DND-41 (cell line): ENCODE measurements around the gene HERC6.
"Not testable (repeated sequence)": the region's sequence is repeated elsewhere in the genome, so short reads cannot be mapped to it uniquely, and the experiment has no call there.

ENCODE experiments used
- ATAC-seq: fragments of 200-7000 bp; cut with Tn5 transposase; 3 replicates; pipeline ENCODE4 v1.9.1; 2021; ENCODE audit warnings: low read depth; ENCODE audit not compliant: insufficient read depth
- DNase-seq: peaks from one replicate; pipeline ENCODE4 v3.0.0-alpha.2; 2020
- H2AFZ ChIP-seq: 2 replicates; pipeline ENCODE4 v1.6.0; 2012; ENCODE audit warnings: low read depth, low read length
- H3K27ac ChIP-seq: 2 replicates; pipeline ENCODE4 v1.5.1; 2012; ENCODE audit warnings: low read length, inconsistent platforms
- H3K27me3 ChIP-seq: fragments of 200-600 bp; sonication (generic); 2 replicates; pipeline ENCODE4 v1.6.0; 2012; ENCODE audit warnings: low read length, mild to moderate bottlenecking, inconsistent platforms; ENCODE audit not compliant: insufficient read depth, poor library complexity
- H3K36me3 ChIP-seq: 2 replicates; pipeline ENCODE4 v1.5.1; 2012; ENCODE audit warnings: low read length, inconsistent platforms; ENCODE audit not compliant: insufficient read depth
- H3K4me1 ChIP-seq: 2 replicates; pipeline ENCODE4 v1.5.1; 2012; ENCODE audit warnings: mild to moderate bottlenecking, low read length; ENCODE audit not compliant: insufficient read depth
- H3K4me2 ChIP-seq: 2 replicates; pipeline ENCODE4 v1.6.0; 2012; ENCODE audit warnings: mild to moderate bottlenecking, moderate library complexity, low read length, inconsistent platforms; ENCODE audit not compliant: insufficient read depth
- H3K4me3 ChIP-seq, 2 experiments: fragments of 200-600 bp in 1 of 2; shearing (Covaris generic) in 1 of 2; 2 replicates each; pipeline ENCODE4 v1.5.1; 2012 to 2016; ENCODE audit warnings: inconsistent platforms in 2 of 2, low read length in 2 of 2, mild to moderate bottlenecking in 2 of 2, low read depth in 1 of 2, moderate library complexity in 1 of 2
- H3K79me2 ChIP-seq: 2 replicates; pipeline ENCODE4 v1.6.0; 2012; ENCODE audit warnings: low read length, inconsistent platforms; ENCODE audit not compliant: insufficient read depth
- H3K9ac ChIP-seq: 2 replicates; pipeline ENCODE4 v1.6.0; 2012; ENCODE audit warnings: low read depth, mild to moderate bottlenecking, inconsistent platforms, low read length, moderate library complexity
- H3K9me3 ChIP-seq: 2 replicates; pipeline ENCODE4 v1.5.1; 2012; ENCODE audit warnings: low read length, moderate library complexity, mild to moderate bottlenecking, inconsistent platforms; ENCODE audit not compliant: insufficient read depth, severe bottlenecking
- H4K20me1 ChIP-seq: 2 replicates; pipeline ENCODE4 v1.6.0; 2012; ENCODE audit warnings: low read length; ENCODE audit not compliant: insufficient read depth
- EZH2 ChIP-seq: IDR thresholded peaks from 3 replicates; pipeline ENCODE4 v1.6.1; 2012; ENCODE audit warnings: borderline replicate concordance, low read depth, mild to moderate bottlenecking, moderate library complexity, low read length, inconsistent platforms; ENCODE audit not compliant: severe bottlenecking
- TF ChIP-seq, protein P1 (sequence below): IDR thresholded peaks from 2 replicates; pipeline ENCODE4 v1.5.1; 2012; ENCODE audit warnings: borderline replicate concordance, low read length, moderate library complexity, mild to moderate bottlenecking; ENCODE audit not compliant: poor library complexity, severe bottlenecking; ENCODE audit errors: extremely low read depth

Gene HERC6

GRCh38 chr4:88445252-88445651 lies 66.6 kb downstream of the HERC6 start:
- no peaks in the 10 kb centered on the region for H3K36me3 ChIP-seq
- H3K9me3 ChIP-seq = peaks cover 3% of the 10 kb centered on the region
- H3K4me3 ChIP-seq = no peak overlapping the region
- no peaks in the 10 kb centered on the region for H4K20me1 ChIP-seq
- no peaks in the 10 kb centered on the region for H3K27me3 ChIP-seq
- no peak overlapping the region for H3K4me2 ChIP-seq
- H3K9ac ChIP-seq = no peak overlapping the region
- H2AFZ ChIP-seq = no peak overlapping the region
- no peak overlapping the region for H3K27ac ChIP-seq
- no peak for TF ChIP-seq EZH2
- TF ChIP-seq, protein P1, sequence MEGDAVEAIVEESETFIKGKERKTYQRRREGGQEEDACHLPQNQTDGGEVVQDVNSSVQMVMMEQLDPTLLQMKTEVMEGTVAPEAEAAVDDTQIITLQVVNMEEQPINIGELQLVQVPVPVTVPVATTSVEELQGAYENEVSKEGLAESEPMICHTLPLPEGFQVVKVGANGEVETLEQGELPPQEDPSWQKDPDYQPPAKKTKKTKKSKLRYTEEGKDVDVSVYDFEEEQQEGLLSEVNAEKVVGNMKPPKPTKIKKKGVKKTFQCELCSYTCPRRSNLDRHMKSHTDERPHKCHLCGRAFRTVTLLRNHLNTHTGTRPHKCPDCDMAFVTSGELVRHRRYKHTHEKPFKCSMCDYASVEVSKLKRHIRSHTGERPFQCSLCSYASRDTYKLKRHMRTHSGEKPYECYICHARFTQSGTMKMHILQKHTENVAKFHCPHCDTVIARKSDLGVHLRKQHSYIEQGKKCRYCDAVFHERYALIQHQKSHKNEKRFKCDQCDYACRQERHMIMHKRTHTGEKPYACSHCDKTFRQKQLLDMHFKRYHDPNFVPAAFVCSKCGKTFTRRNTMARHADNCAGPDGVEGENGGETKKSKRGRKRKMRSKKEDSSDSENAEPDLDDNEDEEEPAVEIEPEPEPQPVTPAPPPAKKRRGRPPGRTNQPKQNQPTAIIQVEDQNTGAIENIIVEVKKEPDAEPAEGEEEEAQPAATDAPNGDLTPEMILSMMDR = no peak
- no peak for ATAC-seq
- no peaks in the 10 kb centered on the region for H3K4me1 ChIP-seq
- DNase-seq = no peak
- no peaks in the 10 kb centered on the region for H3K79me2 ChIP-seq

DNA sequence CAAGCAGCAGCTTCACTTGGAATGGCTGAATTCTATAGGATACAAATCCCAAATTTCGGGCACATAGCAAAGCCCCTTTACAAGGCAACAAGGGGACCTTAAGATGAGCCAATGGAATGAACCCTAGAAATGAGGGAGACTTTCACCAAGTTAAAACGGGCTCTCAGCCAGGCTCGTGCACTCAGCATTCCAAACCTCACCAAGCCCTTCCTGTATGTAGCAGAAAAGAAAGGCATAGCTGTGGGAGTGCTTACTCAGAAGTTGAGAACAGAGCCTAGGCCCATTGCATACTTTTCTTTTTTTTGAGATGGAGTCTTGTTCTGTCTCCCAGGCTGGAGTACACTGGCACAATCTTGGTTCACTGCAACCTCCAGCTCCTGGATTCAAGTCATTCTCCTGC lies 67.5 kb downstream of the HERC6 start:
- ATAC-seq (no peak), DNase-seq (no peak)
- Histone ChIP-seq H3K9ac (no peak overlapping the region), H3K27me3 (no peaks in the 10 kb centered on the region), H3K79me2 (no peaks in the 10 kb centered on the region), H2AFZ (no peak overlapping the region), H3K36me3 (no peaks in the 10 kb centered on the region), H3K9me3 (peaks cover 3% of the 10 kb centered on the region), H3K4me1 (no peaks in the 10 kb centered on the region), H3K27ac (no peak overlapping the region), H3K4me2 (no peak overlapping the region), H4K20me1 (no peaks in the 10 kb centered on the region), H3K4me3 (no peak overlapping the region)
- TF ChIP-seq, protein P1 = no peak
- no peak for TF ChIP-seq EZH2

DNA sequence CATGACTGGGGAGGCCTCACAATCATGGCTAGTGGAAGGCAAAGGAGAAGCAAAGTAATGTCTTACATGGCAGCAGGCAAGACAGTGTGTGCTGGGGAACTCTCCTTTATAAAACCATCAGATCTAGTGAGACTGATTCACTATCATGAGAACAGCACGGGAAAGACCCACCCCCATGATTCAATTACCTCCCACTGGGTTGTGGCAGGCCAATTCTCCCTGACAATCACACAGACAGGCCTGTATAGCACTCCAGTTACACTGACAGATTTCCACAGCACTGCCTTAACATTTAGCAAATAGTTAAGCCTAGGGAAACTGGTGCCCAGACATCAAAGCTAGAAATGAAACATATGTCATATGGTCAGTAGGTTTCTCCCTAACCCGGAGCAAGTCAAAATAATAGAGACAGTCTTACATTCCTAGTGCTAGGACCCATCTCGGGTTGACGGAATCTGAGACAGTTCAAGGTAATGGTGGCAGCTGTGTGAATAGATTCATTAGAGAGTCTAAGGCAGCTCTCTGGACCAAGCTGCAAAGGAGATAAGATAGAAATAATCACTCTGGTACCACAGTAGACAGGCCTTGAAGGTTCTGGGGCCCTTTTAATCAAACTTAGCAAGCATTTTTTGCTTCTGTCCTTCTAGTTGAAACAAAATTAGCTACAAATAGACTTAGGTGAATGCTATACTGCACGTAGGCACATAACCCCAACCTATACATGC lies 68.9 kb downstream of the HERC6 start:
- H3K79me2 ChIP-seq = no peaks in the 10 kb centered on the region
- no peak overlapping the region for H3K27ac ChIP-seq
- no peaks in the 10 kb centered on the region for H3K36me3 ChIP-seq
- ATAC-seq = no peak
- H2AFZ ChIP-seq = no peak overlapping the region
- no peaks in the 10 kb centered on the region for H3K4me1 ChIP-seq
- no peak overlapping the region for H3K4me2 ChIP-seq
- TF ChIP-seq, protein P1 = no peak
- no peak for TF ChIP-seq EZH2
- H4K20me1 ChIP-seq = no peaks in the 10 kb centered on the region
- H3K9me3 ChIP-seq = peaks cover under 1% of the 10 kb centered on the region
- no peak overlapping the region for H3K4me3 ChIP-seq
- H3K27me3 ChIP-seq = no peaks in the 10 kb centered on the region
- no peak for DNase-seq
- no peak overlapping the region for H3K9ac ChIP-seq

DNA sequence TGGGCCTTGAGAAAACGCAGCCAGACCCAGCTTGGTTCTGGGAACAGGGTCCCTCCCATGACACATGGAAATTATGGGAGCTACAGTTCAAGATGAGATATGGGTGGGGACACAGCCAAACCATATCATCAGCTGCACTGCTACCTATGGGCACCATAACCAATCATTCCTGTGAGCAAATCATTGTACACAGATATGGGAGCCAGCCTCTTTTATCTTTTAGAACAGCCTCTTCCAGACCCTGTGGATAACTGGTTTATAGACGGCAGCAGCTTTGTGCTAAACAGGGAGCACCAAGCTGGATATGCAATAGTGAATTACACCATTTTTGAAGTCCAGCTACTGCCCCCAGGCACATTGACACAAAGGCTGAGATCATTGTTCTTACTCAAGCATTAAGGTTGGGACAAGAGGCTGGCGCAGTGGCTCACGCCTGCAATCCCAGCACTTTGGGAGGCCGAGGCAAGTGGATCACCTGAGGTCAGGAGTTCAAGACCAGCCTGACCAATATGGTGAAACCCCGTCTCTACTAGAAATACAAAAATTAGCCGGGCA lies 69.6 kb downstream of the HERC6 start:
- not testable (repeated sequence) for H3K79me2 ChIP-seq, H4K20me1 ChIP-seq, H3K27me3 ChIP-seq, H3K4me2 ChIP-seq, ATAC-seq, H2AFZ ChIP-seq, H3K9ac ChIP-seq, H3K4me1 ChIP-seq, H3K27ac ChIP-seq, DNase-seq, H3K4me3 ChIP-seq, H3K36me3 ChIP-seq, H3K9me3 ChIP-seq
